PFSK-1 (cell line): ENCODE results near the gene LIME1.

ENCODE experiments used
- POLR2AphosphoS5 ChIP-seq: IDR thresholded peaks from 2 replicates; pipeline ENCODE4 v1.6.1; 2012; ENCODE audit warnings: low read depth, mild to moderate bottlenecking, control low read depth, low read length, moderate library complexity
- REST ChIP-seq, 2 experiments: IDR thresholded peaks; 2 replicates each; pipeline versions ENCODE4 v1.6.1 to v1.8.0; 2011 to 2012; ENCODE audit warnings: low read depth in 2 of 2, low read length in 2 of 2, control low read depth in 1 of 2, inconsistent platforms in 1 of 2, mild to moderate bottlenecking in 1 of 2, moderate library complexity in 1 of 2; ENCODE audit not compliant: insufficient read depth in 1 of 2
- TAF1 ChIP-seq: IDR thresholded peaks from 2 replicates; pipeline ENCODE4 v1.6.1; 2012; ENCODE audit warnings: low read length, control low read depth, borderline replicate concordance; ENCODE audit not compliant: insufficient read depth

- TF ChIP-seq REST (IDR thresholded peaks at IDR 0.05; ENCODE audit: insufficient read depth in 1 of 2, low read depth in 2 of 2, low read length in 2 of 2) (no peak), TAF1 (no peak), POLR2AphosphoS5 (no peak)
Observed at GRCh38 chr20:63737945-63738686, 1.7 kb downstream of the LIME1 start.
